Colonic mucosa (tissue), 4 donors: Measurements from ENCODE around the gene SDS. TPM values are rescaled to one million over a fixed set of nuclear protein-coding genes. Genes with fewer than 3 reads are reported as not detected.
A peak's percentile ranks its signal among the peaks of the same experiment; 100 is the strongest.

Experiments
- DNase-seq: peaks from one replicate; pipeline ENCODE4 v3.0.0-alpha.2; 2020
- H3K27ac ChIP-seq: fragments of 200-600 bp; one replicate; pipeline ENCODE4 v1.8.0; 2021
- H3K27me3 ChIP-seq: fragments of 200-600 bp; one replicate; pipeline ENCODE4 v1.8.0; 2021
- H3K36me3 ChIP-seq: fragments of 200-600 bp; one replicate; pipeline ENCODE4 v1.8.0; 2021
- H3K4me1 ChIP-seq: fragments of 200-600 bp; one replicate; pipeline ENCODE4 v1.8.0; 2021; ENCODE audit warnings: mild to moderate bottlenecking
- H3K4me3 ChIP-seq: fragments of 200-600 bp; one replicate; pipeline ENCODE4 v1.8.0; 2021
- H3K9ac ChIP-seq, 2 donors: one replicate each; pipeline ENCODE4 v1.7.0; 2013; ENCODE audit warnings: control low read depth in 2 of 2, low read depth in 2 of 2, low read length in 2 of 2
- H3K9me3 ChIP-seq: fragments of 200-600 bp; one replicate; pipeline ENCODE4 v1.8.0; 2021
- CTCF ChIP-seq: fragments of 200-600 bp; IDR thresholded peaks from one replicate; pipeline ENCODE4 v1.8.0; 2022; ENCODE audit warnings: antibody characterized with exemption, mild to moderate bottlenecking
- intact Hi-C: fragments of 100-400 bp; cut with DNase I; formaldehyde crosslinking; loops from one replicate; pipeline ENCODE4 v1.14.1; 2022
- total RNA-seq, 2 donors: library from RNA; stranded (reverse); fragmentation: NEBNext Ultra II Directional in 1 of 2; extraction: Animal tissue kit (Norgen Biotek cat#: 25700) in 1 of 2; gene quantifications; one replicate each; pipeline ENCODE4 v1.2.1, GENCODE V29; 2021
- donor health status: healthy.
- donor health status: DM: no; HTN: no; CAD: no.
- donor health status: DM: no; HTN: no; CAD: no.

SDS gene
- total RNA-seq, 2 donors from 2014 or later: 1.0 to 4.4 TPM

GRCh38 chr12:113425960-113426453 is 22.3 kb upstream of the SDS start:
- no peak for TF ChIP-seq CTCF
- Histone ChIP-seq H3K9me3 (no peaks in the 10 kb centered on the region), H3K4me3 (no peak overlapping the region), H3K27me3 (no peaks in the 10 kb centered on the region), H3K36me3 (no peaks in the 10 kb centered on the region), H3K9ac (no peak overlapping the region), H3K4me1 (no peaks in the 10 kb centered on the region), H3K27ac (no peak overlapping the region)
- DNase-seq: no peak
- intact Hi-C loops: loop anchor here (2.0 kb wide), 1 partner anchor 113 kb away; no protein-coding TSS in a partner anchor

- no peaks in the 10 kb centered on the region for H3K36me3 ChIP-seq
- no peak overlapping the region for H3K4me3 ChIP-seq
- H3K4me1 ChIP-seq: no peaks in the 10 kb centered on the region
- H3K9me3 ChIP-seq: no peaks in the 10 kb centered on the region
- no peak overlapping the region for H3K9ac ChIP-seq
- peak; percentile 90 for TF ChIP-seq CTCF
- no peak overlapping the region for H3K27ac ChIP-seq
- peak; percentile 64 for DNase-seq
- no peaks in the 10 kb centered on the region for H3K27me3 ChIP-seq
- intact Hi-C loops: loop anchor here (2.0 to 5.0 kb wide), 2 partner anchors 112 to 228 kb away; no protein-coding TSS in a partner anchor
Observed at GRCh38 chr12:113424915-113425823, 21.5 kb upstream of the SDS start.

- no peaks in the 10 kb centered on the region for H3K4me1 ChIP-seq
- H3K4me3 ChIP-seq: no peak overlapping the region
- TF ChIP-seq CTCF: no peak
- no peak for DNase-seq
- H3K36me3 ChIP-seq: no peaks in the 10 kb centered on the region
- no peaks in the 10 kb centered on the region for H3K9me3 ChIP-seq
- no peak overlapping the region for H3K9ac ChIP-seq
- no peak overlapping the region for H3K27ac ChIP-seq
- intact Hi-C loops: loop anchor here (2.0 to 5.0 kb wide), 2 partner anchors 112 to 227 kb away; no protein-coding TSS in a partner anchor
- H3K27me3 ChIP-seq: no peaks in the 10 kb centered on the region
Observed at GRCh38 chr12:113424456-113424855, 20.8 kb upstream of the SDS start.

GRCh38 chr12:113422886-113423669 is 19.4 kb upstream of the SDS start:
- intact Hi-C loops: loop anchor here (5.0 kb wide), 1 partner anchor 226 kb away; no protein-coding TSS in a partner anchor
- H3K36me3 ChIP-seq: no peaks in the 10 kb centered on the region

More at GRCh38 chr12:113422886-113423669, 19.4 kb upstream of the SDS start:
- Histone ChIP-seq H3K27ac (peak overlapping the region; percentile 59), H3K4me1 (no peaks in the 10 kb centered on the region), H3K9me3 (no peaks in the 10 kb centered on the region), H3K9ac (peak overlapping the region; percentile 74 to 90), H3K27me3 (no peaks in the 10 kb centered on the region), H3K4me3 (peak overlapping the region; percentile 58)
- TF ChIP-seq CTCF: no peak
- no peak for DNase-seq
